ENCODE measurements around the gene EFCC1.

Gene EFCC1

GRCh38 chr3:129018271-129018670 is 17.2 kb downstream of the EFCC1 start:
- Histone ChIP-seq H3K27me3 (replicated peaks; ENCODE audit: insufficient read depth, low read length) (no peaks in the 10 kb centered on the region), H3K4me2 (ENCODE audit: low read depth, low read length) (no peak overlapping the region), H3K9me2 (replicated peaks; ENCODE audit: insufficient read depth, low read length) (no peaks in the 10 kb centered on the region), H3K9ac (ENCODE audit: low read length) (no peak overlapping the region), H3K36me3 (replicated peaks; ENCODE audit: insufficient read depth, low read length) (no peaks in the 10 kb centered on the region), H4K20me1 (ENCODE audit: insufficient read depth, low read length) (no peaks in the 10 kb centered on the region), H3F3A (ENCODE audit: insufficient read depth, low read length) (no peaks in the 10 kb centered on the region), H3K9me3 (replicated peaks; ENCODE audit: insufficient read depth, low read length) (no peaks in the 10 kb centered on the region), H3K79me2 (ENCODE audit: low read length) (no peaks in the 10 kb centered on the region), H3K4me3 (ENCODE audit: low read length) (no peak overlapping the region), H2AFZ (ENCODE audit: low read length) (no peak overlapping the region), H3K4me1 (ENCODE audit: low read length) (peaks cover 8% of the 10 kb centered on the region), H3K27ac (ENCODE audit: low read length) (no peak overlapping the region)
- TF ChIP-seq CTCF (IDR thresholded peaks at IDR 0.05; ENCODE audit: low read length) (no peak), EZH2 (optimal IDR thresholded peaks at IDR 0.05; ENCODE audit: low read depth, low read length) (no peak), EZH2phosphoT487 (IDR thresholded peaks at IDR 0.05; ENCODE audit: low read length) (no peak)
- DNase-seq: no peak

GRCh38 chr3:129018751-129019150 is 17.6 kb downstream of the EFCC1 start:
- no peak overlapping the region for H3K4me2 ChIP-seq (ENCODE audit: low read depth, low read length)
- H3K27me3 ChIP-seq (replicated peaks; ENCODE audit: insufficient read depth, low read length): no peaks in the 10 kb centered on the region

GRCh38 chr3:129019266-129019665 is 18.2 kb downstream of the EFCC1 start:
- no peaks in the 10 kb centered on the region for H4K20me1 ChIP-seq (ENCODE audit: insufficient read depth, low read length)
- DNase-seq: no peak
- no peak overlapping the region for H3K4me3 ChIP-seq (ENCODE audit: low read length)
- H3K27me3 ChIP-seq (replicated peaks; ENCODE audit: insufficient read depth, low read length): no peaks in the 10 kb centered on the region
- H3K9me3 ChIP-seq (replicated peaks; ENCODE audit: insufficient read depth, low read length): no peaks in the 10 kb centered on the region
- TF ChIP-seq EZH2 (optimal IDR thresholded peaks at IDR 0.05; ENCODE audit: low read depth, low read length): no peak
- TF ChIP-seq CTCF (IDR thresholded peaks at IDR 0.05; ENCODE audit: low read length): no peak
- TF ChIP-seq EZH2phosphoT487 (IDR thresholded peaks at IDR 0.05; ENCODE audit: low read length): no peak
- H3K4me2 ChIP-seq (ENCODE audit: low read depth, low read length): no peak overlapping the region
- H3K9ac ChIP-seq (ENCODE audit: low read length): no peak overlapping the region
- H3F3A ChIP-seq (ENCODE audit: insufficient read depth, low read length): no peaks in the 10 kb centered on the region
- no peak overlapping the region for H2AFZ ChIP-seq (ENCODE audit: low read length)
- H3K79me2 ChIP-seq (ENCODE audit: low read length): no peaks in the 10 kb centered on the region
- H3K9me2 ChIP-seq (replicated peaks; ENCODE audit: insufficient read depth, low read length): no peaks in the 10 kb centered on the region
- H3K4me1 ChIP-seq (ENCODE audit: low read length): peaks cover 8% of the 10 kb centered on the region
- no peak overlapping the region for H3K27ac ChIP-seq (ENCODE audit: low read length)
- H3K36me3 ChIP-seq (replicated peaks; ENCODE audit: insufficient read depth, low read length): no peaks in the 10 kb centered on the region

More at GRCh38 chr3:129018751-129019150, 17.6 kb downstream of the EFCC1 start:
- peaks cover 8% of the 10 kb centered on the region for H3K4me1 ChIP-seq (ENCODE audit: low read length)
- no peak overlapping the region for H2AFZ ChIP-seq (ENCODE audit: low read length)
- TF ChIP-seq CTCF (IDR thresholded peaks at IDR 0.05; ENCODE audit: low read length): no peak
- TF ChIP-seq EZH2phosphoT487 (IDR thresholded peaks at IDR 0.05; ENCODE audit: low read length): no peak
- TF ChIP-seq EZH2 (optimal IDR thresholded peaks at IDR 0.05; ENCODE audit: low read depth, low read length): no peak
- no peaks in the 10 kb centered on the region for H3K36me3 ChIP-seq (replicated peaks; ENCODE audit: insufficient read depth, low read length)
- H3K4me3 ChIP-seq (ENCODE audit: low read length): no peak overlapping the region
- no peak overlapping the region for H3K27ac ChIP-seq (ENCODE audit: low read length)
- H3F3A ChIP-seq (ENCODE audit: insufficient read depth, low read length): no peaks in the 10 kb centered on the region
- no peaks in the 10 kb centered on the region for H3K9me3 ChIP-seq (replicated peaks; ENCODE audit: insufficient read depth, low read length)
- DNase-seq: no peak
- no peaks in the 10 kb centered on the region for H4K20me1 ChIP-seq (ENCODE audit: insufficient read depth, low read length)
- no peak overlapping the region for H3K9ac ChIP-seq (ENCODE audit: low read length)
- no peaks in the 10 kb centered on the region for H3K79me2 ChIP-seq (ENCODE audit: low read length)
- H3K9me2 ChIP-seq (replicated peaks; ENCODE audit: insufficient read depth, low read length): no peaks in the 10 kb centered on the region
